HG03139 (cell line): ENCODE results near the gene SERINC2.
"Not testable (repeated sequence)": the region's sequence is repeated elsewhere in the genome, so short reads cannot be mapped to it uniquely, and the experiment has no call there.

Experiments
- ATAC-seq: cut with Tn5 transposase; IDR thresholded peaks from one replicate; pipeline ENCODE4 v1.9.1; 2021; ENCODE audit not compliant: unreplicated experiment

Gene SERINC2

GRCh38 chr1:31453384-31454079 is 40.5 kb downstream of the SERINC2 start:
- no peak for ATAC-seq

GRCh38 chr1:31458287-31458896 is 45.4 kb downstream of the SERINC2 start:
- no peak for ATAC-seq

GRCh38 chr1:31460027-31460426 is 47.0 kb downstream of the SERINC2 start:
- no peak for ATAC-seq

GRCh38 chr1:31467005-31467674 is 54.1 kb downstream of the SERINC2 start:
- ATAC-seq: no peak

GRCh38 chr1:31470794-31471315 is 57.8 kb downstream of the SERINC2 start:
- ATAC-seq: no peak

GRCh38 chr1:31471452-31472313 is 58.7 kb downstream of the SERINC2 start:
- ATAC-seq: not testable (repeated sequence)

- not testable (repeated sequence) for ATAC-seq
Measured at GRCh38 chr1:31472314-31472651, 59.3 kb downstream of the SERINC2 start.

- ATAC-seq: not testable (repeated sequence)
Measured at GRCh38 chr1:31472673-31473072, 59.7 kb downstream of the SERINC2 start.

GRCh38 chr1:31473508-31473907 is 60.5 kb downstream of the SERINC2 start:
- ATAC-seq: not testable (repeated sequence)

- ATAC-seq: not testable (repeated sequence)
Measured at GRCh38 chr1:31474567-31474966, 61.6 kb downstream of the SERINC2 start.

- no peak for ATAC-seq
Measured at GRCh38 chr1:31476891-31477846, 64.2 kb downstream of the SERINC2 start.

- no peak for ATAC-seq
Measured at GRCh38 chr1:31478167-31478566, 65.2 kb downstream of the SERINC2 start.

GRCh38 chr1:31479811-31480210 is 66.8 kb downstream of the SERINC2 start:
- no peak for ATAC-seq

GRCh38 chr1:31480426-31480825 is 67.4 kb downstream of the SERINC2 start:
- not testable (repeated sequence) for ATAC-seq

GRCh38 chr1:31482482-31483011 is 69.5 kb downstream of the SERINC2 start:
- peak; percentile 16 for ATAC-seq

GRCh38 chr1:31483012-31483946 is 70.3 kb downstream of the SERINC2 start:
- ATAC-seq: peak; percentile 68
